NCI-H1105 treated with DMSO at 0.1 percent for 48 hours (cell line): ENCODE data around the gene ZC2HC1B.

Source experiments
- DNase-seq: peaks from one replicate; lab custom pipeline; 2025; lab: John Stamatoyannopoulos, UW

Gene ZC2HC1B

GRCh38 chr6:143963158-143963919, 99.1 kb downstream of the ZC2HC1B start:
- DNase-seq, result no peak

- no peak for DNase-seq
Measured at GRCh38 chr6:143964674-143965081, 100.4 kb downstream of the ZC2HC1B start.

GRCh38 chr6:143965503-143966171, 101.4 kb downstream of the ZC2HC1B start:
- no peak for DNase-seq

GRCh38 chr6:143966312-143966711, 102.0 kb downstream of the ZC2HC1B start:
- no peak for DNase-seq

- DNase-seq, result no peak
Measured at GRCh38 chr6:143967706-143968376, 103.6 kb downstream of the ZC2HC1B start.

- no peak for DNase-seq
Measured at GRCh38 chr6:143969077-143969476, 104.8 kb downstream of the ZC2HC1B start.

- no peak for DNase-seq
Measured at GRCh38 chr6:143970456-143971218, 106.4 kb downstream of the ZC2HC1B start.

GRCh38 chr6:143971482-143972205, 107.4 kb downstream of the ZC2HC1B start:
- DNase-seq, result no peak

GRCh38 chr6:143973097-143973966, 109.1 kb downstream of the ZC2HC1B start:
- DNase-seq, result no peak

GRCh38 chr6:143974089-143974488, 109.8 kb downstream of the ZC2HC1B start:
- DNase-seq, result no peak

GRCh38 chr6:143976806-143977349, 112.6 kb downstream of the ZC2HC1B start:
- DNase-seq, result no peak

GRCh38 chr6:143980921-143981320, 116.6 kb downstream of the ZC2HC1B start:
- no peak for DNase-seq

- no peak for DNase-seq
Measured at GRCh38 chr6:143982968-143983367, 118.7 kb downstream of the ZC2HC1B start.

GRCh38 chr6:143984666-143985065, 120.4 kb downstream of the ZC2HC1B start:
- no peak for DNase-seq

GRCh38 chr6:143986463-143987065, 122.3 kb downstream of the ZC2HC1B start:
- DNase-seq, result no peak
